DOHH2 (cell line): ENCODE measurements around the gene FRK.
"Not testable (repeated sequence)": the region's sequence is repeated elsewhere in the genome, so short reads cannot be mapped to it uniquely, and the experiment has no call there.

Source experiments
- H3F3A ChIP-seq: fragments of 200-600 bp; sonication (generic), shearing (Covaris generic); 2 replicates; pipeline ENCODE4 v1.6.0; 2016; ENCODE audit warnings: antibody characterized with exemption, mild to moderate bottlenecking; ENCODE audit not compliant: control insufficient read depth, insufficient read depth
- H3K27ac ChIP-seq: fragments of 200-600 bp; sonication (generic); 2 replicates; pipeline ENCODE4 v1.5.1; 2014; ENCODE audit warnings: low read depth, mild to moderate bottlenecking, low read length, moderate library complexity
- H3K27me3 ChIP-seq: fragments of 200-600 bp; sonication (generic); 2 replicates; pipeline ENCODE4 v1.6.1; 2014; ENCODE audit warnings: mild to moderate bottlenecking, low read length, mixed read lengths; ENCODE audit not compliant: control insufficient read depth
- H3K36me3 ChIP-seq: fragments of 200-600 bp; sonication (generic); 2 replicates; pipeline ENCODE4 v1.6.1; 2014; ENCODE audit warnings: mild to moderate bottlenecking, low read length, moderate library complexity, mixed read lengths; ENCODE audit not compliant: control insufficient read depth
- H3K4me1 ChIP-seq: fragments of 200-600 bp; sonication (generic); 2 replicates; pipeline ENCODE4 v1.6.1; 2014; ENCODE audit warnings: mild to moderate bottlenecking, low read length, mixed read lengths; ENCODE audit not compliant: control insufficient read depth
- H3K4me2 ChIP-seq: fragments of 200-600 bp; sonication (generic); 2 replicates; pipeline ENCODE4 v1.6.0; 2014; ENCODE audit warnings: mild to moderate bottlenecking, low read length, moderate library complexity
- H3K4me3 ChIP-seq: fragments of 200-600 bp; sonication (generic); 2 replicates; pipeline ENCODE4 v1.5.1; 2014; ENCODE audit warnings: mild to moderate bottlenecking, low read length, mixed read lengths
- H3K79me2 ChIP-seq: fragments of 200-600 bp; sonication (generic); 2 replicates; pipeline ENCODE4 v1.6.1; 2014; ENCODE audit warnings: mild to moderate bottlenecking, low read length, mixed read lengths; ENCODE audit not compliant: control insufficient read depth
- H3K9me2 ChIP-seq: fragments of 200-600 bp; sonication (generic); replicated peaks from 2 replicates; pipeline ENCODE4 v1.6.1; 2014; ENCODE audit warnings: mild to moderate bottlenecking, low read length, mixed read lengths; ENCODE audit not compliant: control insufficient read depth
- H3K9me3 ChIP-seq: fragments of 200-600 bp; sonication (generic); 2 replicates; pipeline ENCODE4 v1.6.1; 2014; ENCODE audit warnings: antibody characterized with exemption, low read length, mixed read lengths; ENCODE audit not compliant: control insufficient read depth, insufficient read depth
- H4K20me1 ChIP-seq: fragments of 200-600 bp; sonication (generic); 2 replicates; pipeline ENCODE4 v1.6.0; 2014; ENCODE audit warnings: low read depth, mild to moderate bottlenecking, antibody characterized with exemption, low read length, moderate library complexity; ENCODE audit not compliant: control insufficient read depth, insufficient read depth
- EZH2phosphoT487 ChIP-seq: fragments of 200-600 bp; sonication (generic); IDR thresholded peaks from 2 replicates; pipeline ENCODE4 v1.6.1; 2017; ENCODE audit warnings: borderline replicate concordance, mild to moderate bottlenecking, antibody characterized with exemption, low read length, moderate library complexity, mixed read lengths
- TF ChIP-seq, protein P1 (sequence below): fragments of 200-600 bp; sonication (generic); IDR thresholded peaks from one replicate; pipeline ENCODE4 v1.5.1; 2014; ENCODE audit warnings: antibody characterized with exemption, mild to moderate bottlenecking, low read depth, low read length; ENCODE audit not compliant: poor library complexity, severe bottlenecking

FRK gene

DNA sequence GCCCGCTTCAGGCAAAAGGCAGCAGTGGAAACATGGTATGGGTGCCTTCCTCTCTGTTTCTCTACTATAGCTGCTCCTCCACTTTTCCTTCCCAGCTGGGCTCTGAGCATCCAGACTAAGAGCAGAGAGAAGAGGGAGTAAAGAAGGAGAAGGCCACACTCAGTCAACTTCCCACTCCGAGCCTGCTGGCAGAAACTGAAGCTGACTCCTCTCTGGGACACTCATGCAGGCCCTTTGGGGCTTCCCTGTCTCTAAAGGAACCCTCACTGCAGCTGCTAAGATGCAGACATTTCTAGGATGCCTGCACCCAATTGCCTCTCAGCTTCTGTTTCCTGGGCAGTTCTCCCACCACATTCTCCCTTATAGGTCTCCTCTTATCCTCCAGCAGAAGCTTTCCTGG lies 88.9 kb downstream of the FRK start:
- no peaks in the 10 kb centered on the region for H3K9me2 ChIP-seq
- no peaks in the 10 kb centered on the region for H3F3A ChIP-seq
- no peaks in the 10 kb centered on the region for H3K4me1 ChIP-seq
- no peaks in the 10 kb centered on the region for H3K36me3 ChIP-seq
- H4K20me1 ChIP-seq, result no peaks in the 10 kb centered on the region
- H3K9me3 ChIP-seq, result no peaks in the 10 kb centered on the region
- H3K27ac ChIP-seq, result no peak overlapping the region
- TF ChIP-seq, protein P1, sequence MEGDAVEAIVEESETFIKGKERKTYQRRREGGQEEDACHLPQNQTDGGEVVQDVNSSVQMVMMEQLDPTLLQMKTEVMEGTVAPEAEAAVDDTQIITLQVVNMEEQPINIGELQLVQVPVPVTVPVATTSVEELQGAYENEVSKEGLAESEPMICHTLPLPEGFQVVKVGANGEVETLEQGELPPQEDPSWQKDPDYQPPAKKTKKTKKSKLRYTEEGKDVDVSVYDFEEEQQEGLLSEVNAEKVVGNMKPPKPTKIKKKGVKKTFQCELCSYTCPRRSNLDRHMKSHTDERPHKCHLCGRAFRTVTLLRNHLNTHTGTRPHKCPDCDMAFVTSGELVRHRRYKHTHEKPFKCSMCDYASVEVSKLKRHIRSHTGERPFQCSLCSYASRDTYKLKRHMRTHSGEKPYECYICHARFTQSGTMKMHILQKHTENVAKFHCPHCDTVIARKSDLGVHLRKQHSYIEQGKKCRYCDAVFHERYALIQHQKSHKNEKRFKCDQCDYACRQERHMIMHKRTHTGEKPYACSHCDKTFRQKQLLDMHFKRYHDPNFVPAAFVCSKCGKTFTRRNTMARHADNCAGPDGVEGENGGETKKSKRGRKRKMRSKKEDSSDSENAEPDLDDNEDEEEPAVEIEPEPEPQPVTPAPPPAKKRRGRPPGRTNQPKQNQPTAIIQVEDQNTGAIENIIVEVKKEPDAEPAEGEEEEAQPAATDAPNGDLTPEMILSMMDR, result no peak
- no peak for TF ChIP-seq EZH2phosphoT487
- no peaks in the 10 kb centered on the region for H3K79me2 ChIP-seq
- no peak overlapping the region for H3K4me2 ChIP-seq
- H3K27me3 ChIP-seq, result no peaks in the 10 kb centered on the region
- no peak overlapping the region for H3K4me3 ChIP-seq

DNA sequence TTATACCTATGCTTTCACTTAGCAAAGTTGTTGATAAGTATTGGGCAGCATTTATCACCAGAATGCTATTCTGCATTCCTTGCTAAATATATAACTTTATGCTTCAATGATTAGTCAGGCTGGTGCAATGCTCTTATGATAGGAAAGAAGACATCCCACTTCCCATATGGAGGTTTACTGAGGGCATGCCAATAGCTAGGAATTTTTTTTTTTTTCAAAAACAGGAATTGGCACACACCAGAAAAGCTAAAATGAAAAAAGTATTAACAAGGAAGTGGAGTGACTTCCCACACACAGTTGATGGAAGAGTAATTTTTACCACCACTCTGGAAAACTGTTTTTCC lies 90.8 kb downstream of the FRK start:
- Histone ChIP-seq H3K4me1 (no peaks in the 10 kb centered on the region), H3K27ac (no peak overlapping the region), H3K9me2 (no peaks in the 10 kb centered on the region), H3K4me3 (no peak overlapping the region), H3K4me2 (no peak overlapping the region), H4K20me1 (no peaks in the 10 kb centered on the region), H3K36me3 (no peaks in the 10 kb centered on the region), H3K27me3 (no peaks in the 10 kb centered on the region), H3K79me2 (no peaks in the 10 kb centered on the region), H3K9me3 (no peaks in the 10 kb centered on the region), H3F3A (no peaks in the 10 kb centered on the region)
- TF ChIP-seq, protein P1, result no peak
- no peak for TF ChIP-seq EZH2phosphoT487

- Histone ChIP-seq H3K4me1 (no peaks in the 10 kb centered on the region), H3K79me2 (no peaks in the 10 kb centered on the region), H3K9me2 (no peaks in the 10 kb centered on the region), H3K36me3 (no peaks in the 10 kb centered on the region), H3K27ac (no peak overlapping the region), H3K9me3 (no peaks in the 10 kb centered on the region), H3F3A (no peaks in the 10 kb centered on the region), H3K4me2 (no peak overlapping the region), H4K20me1 (no peaks in the 10 kb centered on the region), H3K4me3 (no peak overlapping the region), H3K27me3 (no peaks in the 10 kb centered on the region)
- TF ChIP-seq, protein P1, result no peak
- TF ChIP-seq EZH2phosphoT487, result no peak
Measured at GRCh38 chr6:115969207-115969929, 91.3 kb downstream of the FRK start.

GRCh38 chr6:115960286-115960685 lies 100.4 kb downstream of the FRK start:
- H3K9me2 ChIP-seq, H3K4me3 ChIP-seq, H3K36me3 ChIP-seq, H3K9me3 ChIP-seq, H3K4me2 ChIP-seq, H3K27me3 ChIP-seq, H3K79me2 ChIP-seq, H4K20me1 ChIP-seq, H3K27ac ChIP-seq, H3F3A ChIP-seq, H3K4me1 ChIP-seq: not testable (repeated sequence)
